Trophoblast cell (in vitro differentiated cells and primary cell): ENCODE measurements around the gene CRYGS.

Experiments
- DNase-seq, 2 donors: peaks; one replicate each; pipeline ENCODE4 v3.0.0-alpha.2; 2016
- H2AFZ ChIP-seq: 2 replicates; pipeline ENCODE4 v1.6.1; 2013; ENCODE audit warnings: low read length, moderate library complexity, mild to moderate bottlenecking; ENCODE audit not compliant: insufficient read depth, poor library complexity
- H2AK5ac ChIP-seq: 2 replicates; pipeline ENCODE4 v1.6.1; 2013; ENCODE audit warnings: mild to moderate bottlenecking, low read length
- H2BK120ac ChIP-seq: 2 replicates; pipeline ENCODE4 v1.6.1; 2013; ENCODE audit warnings: low read length, mild to moderate bottlenecking, moderate library complexity; ENCODE audit not compliant: insufficient read depth, poor library complexity
- H2BK12ac ChIP-seq: 2 replicates; pipeline ENCODE4 v1.6.1; 2013; ENCODE audit warnings: mild to moderate bottlenecking, low read length, moderate library complexity
- H2BK5ac ChIP-seq: 2 replicates; pipeline ENCODE4 v1.6.1; 2013; ENCODE audit warnings: low read length, low read depth, moderate library complexity, mild to moderate bottlenecking; ENCODE audit not compliant: poor library complexity
- H3K14ac ChIP-seq: 2 replicates; pipeline ENCODE4 v1.6.1; 2013; ENCODE audit warnings: mild to moderate bottlenecking, low read length
- H3K18ac ChIP-seq: 2 replicates; pipeline ENCODE4 v1.6.1; 2013; ENCODE audit warnings: mild to moderate bottlenecking, low read length
- H3K23ac ChIP-seq: 2 replicates; pipeline ENCODE4 v1.6.1; 2013; ENCODE audit warnings: low read length
- H3K27ac ChIP-seq: 2 replicates; pipeline ENCODE4 v1.5.1; 2013; ENCODE audit warnings: low read depth, mild to moderate bottlenecking, inconsistent platforms, low read length, moderate library complexity
- H3K27me3 ChIP-seq: 2 replicates; pipeline ENCODE4 v1.6.1; 2013; ENCODE audit warnings: inconsistent platforms, mild to moderate bottlenecking, low read length, moderate library complexity; ENCODE audit not compliant: insufficient read depth
- H3K36me3 ChIP-seq, 2 experiments: 1 replicate in 1 of 2; 2 replicates in 1 of 2; pipeline ENCODE4 v1.6.1; 2013; ENCODE audit warnings: low read length in 2 of 2, mild to moderate bottlenecking in 2 of 2, moderate library complexity in 1 of 2; ENCODE audit not compliant: insufficient read depth in 2 of 2, control insufficient read depth in 1 of 2
- H3K4ac ChIP-seq: 2 replicates; pipeline ENCODE4 v1.6.1; 2013; ENCODE audit warnings: low read depth, mild to moderate bottlenecking, low read length, moderate library complexity
- H3K4me1 ChIP-seq, 2 experiments: 1 replicate in 1 of 2; 2 replicates in 1 of 2; pipeline ENCODE4 v1.6.1; 2013; ENCODE audit warnings: low read length in 2 of 2, mild to moderate bottlenecking in 2 of 2, moderate library complexity in 1 of 2; ENCODE audit not compliant: insufficient read depth in 2 of 2, control insufficient read depth in 1 of 2
- H3K4me2 ChIP-seq: 2 replicates; pipeline ENCODE4 v1.6.1; 2013; ENCODE audit warnings: inconsistent platforms, mild to moderate bottlenecking, low read length, moderate library complexity
- H3K4me3 ChIP-seq: 2 replicates; pipeline ENCODE4 v1.5.1; 2013; ENCODE audit warnings: mild to moderate bottlenecking, low read depth, low read length, inconsistent platforms
- H3K79me1 ChIP-seq: one replicate; pipeline ENCODE4 v1.6.1; 2013; ENCODE audit warnings: low read length
- H3K79me2 ChIP-seq: 2 replicates; pipeline ENCODE4 v1.6.1; 2013; ENCODE audit warnings: low read length, mild to moderate bottlenecking; ENCODE audit not compliant: control insufficient read depth, insufficient read depth, poor library complexity
- H3K9ac ChIP-seq: 2 replicates; pipeline ENCODE4 v1.6.1; 2013; ENCODE audit warnings: mild to moderate bottlenecking, low read length
- H3K9me3 ChIP-seq: 2 replicates; pipeline ENCODE4 v1.6.1; 2013; ENCODE audit warnings: low read depth, mild to moderate bottlenecking, control low read depth, inconsistent platforms, low read length; ENCODE audit not compliant: insufficient read depth
- H4K12ac ChIP-seq: 2 replicates; pipeline ENCODE4 v1.6.1; 2013; ENCODE audit warnings: low read depth, mild to moderate bottlenecking, low read length, moderate library complexity
- H4K8ac ChIP-seq: 2 replicates; pipeline ENCODE4 v1.6.1; 2013; ENCODE audit warnings: low read depth, mild to moderate bottlenecking, low read length, moderate library complexity
- H4K91ac ChIP-seq: one replicate; pipeline ENCODE4 v1.6.1; 2013; ENCODE audit warnings: low read depth, mild to moderate bottlenecking, low read length, moderate library complexity
- WGBS: extraction: QIAGEN DNeasy Blood & Tissue Kit; methylation state at CpG from one replicate; pipeline ENCODE4 v1.1.7; 2013; ENCODE audit warnings: missing lambda C conversion rate; ENCODE audit not compliant: insufficient read length, insufficient coverage; ENCODE audit errors: extremely low coverage; 5-methylcytosine and 5-hydroxymethylcytosine counted together

Gene CRYGS

GRCh38 chr3:186529201-186529999, 14.8 kb downstream of the CRYGS start:
- no peak overlapping the region for H3K9ac ChIP-seq
- H4K8ac ChIP-seq: no peak overlapping the region
- H3K4me2 ChIP-seq: no peak overlapping the region
- no peak overlapping the region for H3K23ac ChIP-seq
- H3K9me3 ChIP-seq: no peaks in the 10 kb centered on the region
- H3K79me2 ChIP-seq: no peaks in the 10 kb centered on the region
- H3K36me3 ChIP-seq: no peaks in the 10 kb centered on the region
- H3K4ac ChIP-seq: no peak overlapping the region
- H2BK12ac ChIP-seq: no peak overlapping the region
- H4K91ac ChIP-seq: no peak overlapping the region
- H3K4me3 ChIP-seq: no peak overlapping the region
- no peak overlapping the region for H2BK120ac ChIP-seq
- no peak overlapping the region for H4K12ac ChIP-seq
- H3K4me1 ChIP-seq: no peaks in the 10 kb centered on the region
- H3K14ac ChIP-seq: no peak overlapping the region
- H2BK5ac ChIP-seq: no peak overlapping the region
- H2AK5ac ChIP-seq: no peak overlapping the region
- no peak overlapping the region for H3K27ac ChIP-seq
- no peaks in the 10 kb centered on the region for H3K27me3 ChIP-seq
- no CpG with 5 or more reads among the region's 11 CpGs for WGBS
- H3K79me1 ChIP-seq: no peaks in the 10 kb centered on the region
- no peak overlapping the region for H2AFZ ChIP-seq
- DNase-seq: no peak
- H3K18ac ChIP-seq: no peak overlapping the region

DNA sequence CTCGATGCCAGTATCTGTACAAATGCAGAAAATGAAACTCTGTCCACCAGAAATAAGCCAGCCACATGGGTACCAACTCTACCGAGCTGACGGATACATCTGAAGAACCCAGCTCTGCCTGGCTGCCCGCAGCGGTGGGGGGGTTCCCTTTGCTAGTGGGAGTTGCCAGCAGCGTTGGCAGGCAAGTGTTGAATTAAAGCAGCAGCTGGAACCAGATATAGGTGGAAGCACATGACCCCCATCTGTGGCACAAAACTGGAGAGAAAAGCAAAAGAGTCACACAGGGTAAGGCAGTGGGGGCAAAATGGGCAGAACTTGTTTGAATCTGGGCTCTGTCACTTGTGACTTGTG, 17.9 kb downstream of the CRYGS start:
- Histone ChIP-seq H3K4ac (no peak overlapping the region), H3K4me2 (no peak overlapping the region), H3K18ac (no peak overlapping the region), H2BK120ac (no peak overlapping the region), H2BK12ac (no peak overlapping the region), H3K79me2 (no peaks in the 10 kb centered on the region), H3K14ac (no peak overlapping the region), H3K4me1 (no peaks in the 10 kb centered on the region), H3K4me3 (no peak overlapping the region), H3K23ac (no peak overlapping the region), H3K27ac (no peak overlapping the region), H3K36me3 (no peaks in the 10 kb centered on the region), H4K12ac (no peak overlapping the region), H2AK5ac (no peak overlapping the region), H4K8ac (no peak overlapping the region), H4K91ac (no peak overlapping the region), H3K79me1 (no peaks in the 10 kb centered on the region), H3K9me3 (no peaks in the 10 kb centered on the region), H3K27me3 (no peaks in the 10 kb centered on the region), H2BK5ac (no peak overlapping the region), H3K9ac (no peak overlapping the region), H2AFZ (no peak overlapping the region)
- no CpG with 5 or more reads among the region's 6 CpGs for WGBS
- DNase-seq: no peak

DNA sequence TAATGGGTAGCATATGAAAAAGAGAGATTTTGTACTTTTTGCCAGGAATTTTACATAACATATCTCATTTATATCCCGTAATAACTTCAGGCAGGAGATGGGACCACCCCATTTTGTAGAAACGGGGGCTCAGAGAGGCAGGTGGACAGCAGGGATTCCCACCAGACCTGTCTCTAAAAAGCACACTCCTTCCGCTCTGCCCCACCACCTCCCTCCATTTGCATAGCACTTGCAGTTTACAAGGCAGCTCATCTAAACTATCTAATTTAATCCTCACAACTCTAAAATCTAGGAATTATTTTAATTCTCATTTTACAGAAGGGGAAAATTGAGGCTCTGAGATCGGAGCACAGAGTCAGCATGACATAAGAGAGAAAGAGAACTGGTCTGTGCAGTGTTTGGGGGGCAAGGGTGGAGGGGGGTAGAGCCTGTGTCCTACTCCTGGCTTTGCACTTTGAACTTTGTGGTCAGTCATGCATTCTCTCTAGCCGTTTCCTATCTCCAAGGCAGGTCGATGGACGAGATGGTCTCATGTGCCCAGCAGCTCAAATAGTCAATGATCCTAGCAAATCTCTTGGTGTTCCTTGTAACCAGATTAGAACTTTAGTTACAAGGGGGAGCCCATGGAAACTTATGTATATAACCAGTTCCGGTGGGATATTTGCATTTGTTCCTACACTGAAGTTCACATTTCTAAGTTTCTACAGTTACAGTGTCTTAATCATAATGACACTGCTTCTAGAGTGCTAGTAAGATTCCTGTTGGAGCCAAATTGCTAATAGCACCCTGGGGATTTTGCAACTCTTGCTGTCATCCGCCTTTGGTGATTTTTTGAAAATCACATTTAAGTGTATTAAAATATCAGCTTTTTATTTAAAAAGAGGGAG, 18.6 kb downstream of the CRYGS start:
- H3K9me3 ChIP-seq: no peaks in the 10 kb centered on the region
- H3K9ac ChIP-seq: no peak overlapping the region
- no peak overlapping the region for H3K14ac ChIP-seq
- no peaks in the 10 kb centered on the region for H3K79me1 ChIP-seq
- no peaks in the 10 kb centered on the region for H3K4me1 ChIP-seq
- H2BK12ac ChIP-seq: no peak overlapping the region
- H3K27ac ChIP-seq: no peak overlapping the region
- H4K91ac ChIP-seq: no peak overlapping the region
- no peak overlapping the region for H3K4me2 ChIP-seq
- H4K12ac ChIP-seq: no peak overlapping the region
- H3K79me2 ChIP-seq: no peaks in the 10 kb centered on the region
- H3K23ac ChIP-seq: no peak overlapping the region
- H4K8ac ChIP-seq: no peak overlapping the region
- no CpG with 5 or more reads among the region's 9 CpGs for WGBS
- no peak for DNase-seq
- no peak overlapping the region for H2AK5ac ChIP-seq
- no peak overlapping the region for H3K18ac ChIP-seq
- H3K4me3 ChIP-seq: no peak overlapping the region
- H3K4ac ChIP-seq: no peak overlapping the region
- no peaks in the 10 kb centered on the region for H3K27me3 ChIP-seq
- no peak overlapping the region for H2BK120ac ChIP-seq
- H3K36me3 ChIP-seq: no peaks in the 10 kb centered on the region
- no peak overlapping the region for H2BK5ac ChIP-seq
- no peak overlapping the region for H2AFZ ChIP-seq

- Histone ChIP-seq H3K79me1 (no peaks in the 10 kb centered on the region), H3K23ac (no peak overlapping the region), H4K8ac (no peak overlapping the region), H2BK12ac (no peak overlapping the region), H3K79me2 (no peaks in the 10 kb centered on the region), H3K9ac (no peak overlapping the region), H3K27me3 (no peaks in the 10 kb centered on the region), H3K14ac (no peak overlapping the region), H2AFZ (no peak overlapping the region), H2BK120ac (no peak overlapping the region), H3K27ac (no peak overlapping the region), H3K9me3 (no peaks in the 10 kb centered on the region), H3K4me2 (no peak overlapping the region), H3K36me3 (no peaks in the 10 kb centered on the region), H4K12ac (no peak overlapping the region), H4K91ac (no peak overlapping the region), H2AK5ac (no peak overlapping the region), H3K4me1 (no peaks in the 10 kb centered on the region), H2BK5ac (no peak overlapping the region), H3K4ac (no peak overlapping the region), H3K18ac (no peak overlapping the region), H3K4me3 (no peak overlapping the region)
- no peak for DNase-seq
- WGBS: no CpG with 5 or more reads among the region's 6 CpGs
Observed at GRCh38 chr3:186524616-186525015, 19.6 kb downstream of the CRYGS start.
